Measurements from ENCODE around the gene PRF1.

GRCh38 chr10:70618663-70619062 is 16.1 kb upstream of the PRF1 start:
- TF ChIP-seq CTCF (IDR thresholded peaks at IDR 0.05; ENCODE audit: low read depth, low read length, missing input control) = no peak
- no peak for TF ChIP-seq TAF1 (conservative IDR thresholded peaks at IDR 0.05)
- TF ChIP-seq GABPA (IDR thresholded peaks at IDR 0.05 in 1 of 2, conservative IDR thresholded peaks at IDR 0.05 in 1 of 2) = no peak
- no peak for TF ChIP-seq RAD21 (IDR thresholded peaks at IDR 0.05)
- no peak for TF ChIP-seq ATF3 (IDR thresholded peaks at IDR 0.05)
- no peak for TF ChIP-seq FOXA1 (IDR thresholded peaks at IDR 0.05)
- no peak for TF ChIP-seq YY1 (IDR thresholded peaks at IDR 0.05)
- no peak for TF ChIP-seq RXRA (IDR thresholded peaks at IDR 0.05)
- no peak for TF ChIP-seq JUND (IDR thresholded peaks at IDR 0.05)
- no peak for TF ChIP-seq ZBTB33 (IDR thresholded peaks at IDR 0.05)
- TF ChIP-seq EGR1 (IDR thresholded peaks at IDR 0.05; ENCODE audit: low read depth in 2 of 2) = no peak
- TF ChIP-seq REST (IDR thresholded peaks at IDR 0.05) = no peak
- TF ChIP-seq MAX (IDR thresholded peaks at IDR 0.05) = no peak
